Transverse colon (tissue), 4 donors: ENCODE measurements around the gene PKLR. TPM values are rescaled to one million over a fixed set of nuclear protein-coding genes. Genes with fewer than 3 reads are reported as not detected.

Experiments
- DNase-seq: peaks from one replicate; pipeline ENCODE4 v3.0.0-alpha.2; 2019
- H3K27ac ChIP-seq, 4 donors: fragments of 200-600 bp; sonication (generic); 2 replicates each; pipeline ENCODE4 v1.5.1; 2016 to 2018; ENCODE audit warnings: inconsistent platforms in 4 of 4
- H3K27me3 ChIP-seq: fragments of 200-600 bp; sonication (generic); 2 replicates; pipeline ENCODE4 v1.5.1; 2017; ENCODE audit warnings: inconsistent platforms
- H3K36me3 ChIP-seq, 4 donors: fragments of 200-600 bp; sonication (generic); 2 replicates each; pipeline ENCODE4 v1.5.1; 2017 to 2019; ENCODE audit warnings: inconsistent platforms in 4 of 4
- H3K4me1 ChIP-seq, 4 donors: fragments of 200-600 bp; sonication (generic); 2 replicates each; pipeline ENCODE4 v1.5.1; 2017 to 2020; ENCODE audit warnings: inconsistent platforms in 4 of 4
- H3K4me3 ChIP-seq, 4 donors: fragments of 200-600 bp; sonication (generic); 1 replicate in 1 of 4; 2 replicates in 3 of 4; pipeline versions ENCODE4 v1.5.1 to v1.6.1; 2017 to 2019; ENCODE audit warnings: inconsistent platforms in 4 of 4
- H3K9me3 ChIP-seq, 2 donors: fragments of 200-600 bp; sonication (generic); 2 replicates each; pipeline ENCODE4 v1.5.1; 2017 to 2019; ENCODE audit warnings: inconsistent platforms in 2 of 2
- CTCF ChIP-seq, 5 experiments: fragments of 200-600 bp in 3 of 5; fragments of 450-650 bp in 2 of 5; sonication (generic) in 3 of 5; IDR thresholded peaks; 1 replicate in 2 of 5; 2 replicates in 3 of 5; pipeline ENCODE4 v1.5.1; 2016 to 2017; ENCODE audit warnings: antibody characterized with exemption in 5 of 5, inconsistent platforms in 3 of 5, mild to moderate bottlenecking in 2 of 5, moderate library complexity in 1 of 5
- EP300 ChIP-seq: sonication (generic); formaldehyde crosslinking; IDR thresholded peaks from one replicate; pipeline ENCODE4 v1.6.1; 2017; ENCODE audit warnings: antibody characterized with exemption, low read depth
- POLR2A ChIP-seq: fragments of 450-650 bp; IDR thresholded peaks from one replicate; pipeline ENCODE4 v1.6.1; 2016; ENCODE audit warnings: antibody characterized with exemption, mild to moderate bottlenecking, moderate library complexity
- POLR2AphosphoS5 ChIP-seq, 3 donors: sonication (generic); formaldehyde crosslinking; IDR thresholded peaks; one replicate each; pipeline ENCODE4 v1.6.1; 2016; ENCODE audit warnings: antibody characterized with exemption in 3 of 3
- WGBS, 2 donors: methylation state at CpG; one replicate each; pipeline ENCODE4 v1.1.5; 2018; ENCODE audit warnings: low coverage in 1 of 2; 5-methylcytosine and 5-hydroxymethylcytosine counted together
- in situ Hi-C, 4 donors: fragments of 200-750 bp; cut with MboI; loops; one replicate each; pipeline versions ENCODE4 v1.15.0 to v1.15.1; 2017; ENCODE audit warnings: low sequenced_read_pairs in 3 of 4, low pct_ligation_motif_present in 1 of 4, low pct_unique_long_range_greater_than_20kb in 1 of 4
- intact Hi-C: fragments of 100-400 bp; cut with DNase I; formaldehyde crosslinking; loops from one replicate; pipeline ENCODE4 v1.15.1; 2023; ENCODE audit warnings: low total_unique reads
- total RNA-seq, 4 donors: library from RNA; depleted of rRNA; stranded (reverse); fragments of >200 nt; gene quantifications; one replicate each; pipeline ENCODE4 v1.1.0, GENCODE V29; 2016

PKLR gene
- total RNA-seq, 4 donors from 2014 or later = 0.40 to 5.6 (median 0.64) TPM; not detected in 1

GRCh38 chr1:155305881-155306391, 4.7 kb upstream of the PKLR start:
- WGBS, 2 donors = 73% methylated on average over 7 of the region's 7 CpGs; no CpG with 5 or more reads in 1 of the 2 donors
- in situ Hi-C loops = no loop called here
- no peak for DNase-seq
- no peak overlapping the region for H3K4me3 ChIP-seq
- no peaks in the 10 kb centered on the region for H3K27me3 ChIP-seq
- H3K27ac ChIP-seq = no peak overlapping the region
- intact Hi-C loops = no loop called here
- no peaks in the 10 kb centered on the region for H3K9me3 ChIP-seq
- no peaks in the 10 kb centered on the region for H3K36me3 ChIP-seq
- peaks cover 10 to 35% (median 20%) of the 10 kb centered on the region in 4 donors for H3K4me1 ChIP-seq
- no peak for TF ChIP-seq POLR2A
- TF ChIP-seq EP300 = no peak
- no peak for TF ChIP-seq POLR2AphosphoS5 (IDR thresholded peaks at IDR 0.05)
- no peak for TF ChIP-seq CTCF (IDR thresholded peaks at IDR 0.05)

- H3K36me3 ChIP-seq = no peaks in the 10 kb centered on the region
- TF ChIP-seq CTCF (IDR thresholded peaks at IDR 0.05) = no peak
- TF ChIP-seq EP300 = no peak
- H3K9me3 ChIP-seq = no peaks in the 10 kb centered on the region
- peaks cover 5 to 27% (median 12%) of the 10 kb centered on the region in 4 donors for H3K4me1 ChIP-seq
- intact Hi-C loops (no loop called here), in situ Hi-C loops (no loop called here)
- H3K27me3 ChIP-seq = no peaks in the 10 kb centered on the region
- H3K4me3 ChIP-seq = peak overlapping the region in 1 of 4 donors; percentile 7
- peak overlapping the region in 3 of 4 donors; percentile 20 to 56 (median 30) for H3K27ac ChIP-seq
- DNase-seq = no peak
- WGBS, 2 donors = 31 to 54% methylated on average over 5 to 11 of the region's 11 CpGs
Observed at GRCh38 chr1:155304558-155305063, 3.4 kb upstream of the PKLR start.

- H3K36me3 ChIP-seq = no peaks in the 10 kb centered on the region
- peaks cover 12% of the 10 kb centered on the region for H3K27me3 ChIP-seq
- no peak overlapping the region for H3K4me3 ChIP-seq
- peak; percentile 43 for DNase-seq
- in situ Hi-C loops (no loop called here), intact Hi-C loops (no loop called here)
- H3K9me3 ChIP-seq = no peaks in the 10 kb centered on the region
- H3K4me1 ChIP-seq = peaks cover 0 to 10% (median 3%) of the 10 kb centered on the region in 4 donors
- WGBS, 2 donors = 77 to 79% methylated on average over 5 to 9 of the region's 9 CpGs
- no peak overlapping the region for H3K27ac ChIP-seq
- no peak for TF ChIP-seq POLR2A
- no peak for TF ChIP-seq EP300
- TF ChIP-seq CTCF (IDR thresholded peaks at IDR 0.05) = peak in 1 of 5 experiments; percentile 14
- no peak for TF ChIP-seq POLR2AphosphoS5 (IDR thresholded peaks at IDR 0.05)
Observed at GRCh38 chr1:155300553-155301329, 497 bp downstream of the PKLR start.

GRCh38 chr1:155300024-155300423, 1.2 kb downstream of the PKLR start:
- Histone ChIP-seq H3K9me3 (no peaks in the 10 kb centered on the region), H3K36me3 (no peaks in the 10 kb centered on the region), H3K27me3 (peaks cover 20% of the 10 kb centered on the region), H3K4me1 (peaks cover 0 to 10% (median 5%) of the 10 kb centered on the region in 4 donors), H3K4me3 (no peak overlapping the region), H3K27ac (no peak overlapping the region)
- 93 to 100% methylated on average over 1 to 8 of the region's 8 CpGs for WGBS, 2 donors
- DNase-seq = no peak
- intact Hi-C loops (no loop called here), in situ Hi-C loops (no loop called here)
- no peak for TF ChIP-seq POLR2A
- TF ChIP-seq POLR2AphosphoS5 (IDR thresholded peaks at IDR 0.05) = no peak
- TF ChIP-seq CTCF (IDR thresholded peaks at IDR 0.05) = no peak
- no peak for TF ChIP-seq EP300
